Pancreas (tissue), 10 donors: ENCODE measurements around the gene CCL18. TPM values are rescaled to one million over a fixed set of nuclear protein-coding genes. Genes with fewer than 3 reads are reported as not detected.

Experiments
- ATAC-seq, 4 donors: fragments of 200-7000 bp; cut with Tn5 transposase; one replicate each; pipeline versions ENCODE4 v1.8.0 to v1.9.1; 2020; ENCODE audit warnings: mild to moderate bottlenecking in 4 of 4, moderate library complexity in 4 of 4
- DNase-seq, 6 donors: peaks; one replicate each; pipeline ENCODE4 v3.0.0-alpha.2; 2020
- FAIRE-seq: peaks from 2 replicates; lab custom pipeline; 2012; peaks lifted over from hg19 to GRCh38; lab: Jason Lieb, UNC
- H3K27ac ChIP-seq, 4 donors: fragments of 200-600 bp; sonication (generic); 1 replicate in 3 of 4; 2 replicates in 1 of 4; pipeline versions ENCODE4 v1.5.0 to v1.8.0; 2020
- H3K27me3 ChIP-seq, 4 donors: fragments of 200-600 bp; one replicate each; pipeline ENCODE4 v1.8.0; 2021
- H3K36me3 ChIP-seq, 3 donors: fragments of 200-600 bp; sonication (generic) in 1 of 3; one replicate each; pipeline versions ENCODE4 v1.5.0 to v1.8.0; 2020 to 2021
- H3K4me1 ChIP-seq, 3 donors: fragments of 200-600 bp; one replicate each; pipeline ENCODE4 v1.8.0; 2021
- H3K4me3 ChIP-seq, 4 donors: fragments of 200-600 bp; sonication (generic) in 2 of 4; one replicate each; pipeline versions ENCODE4 v1.5.0 to v1.8.0; 2020 to 2021
- H3K9me3 ChIP-seq, 4 donors: fragments of 200-600 bp; one replicate each; pipeline ENCODE4 v1.8.0; 2021
- WGBS, 2 donors: extraction: QIAGEN DNeasy Blood & Tissue Kit; methylation state at CpG; one replicate each; pipeline ENCODE4 v1.1.7; 2013; 5-methylcytosine and 5-hydroxymethylcytosine counted together
- intact Hi-C, 3 donors: fragments of 100-400 bp; cut with DNase I; formaldehyde crosslinking; loops; one replicate each; pipeline versions ENCODE4 v1.11.1 to v1.14.2; 2022
- polyA plus RNA-seq, 2 donors: library from polyadenylated mRNA; stranded (reverse); fragments of 200-250 nt; gene quantifications; one replicate each; pipeline ENCODE4 v1.2.3, GENCODE V29; 2013
- total RNA-seq, 6 donors: library from RNA; stranded (reverse); fragmentation: NEBNext Ultra II Directional in 4 of 6; extraction: Animal tissue kit (Norgen Biotek cat#: 25700) in 4 of 6; gene quantifications; one replicate each; pipeline versions ENCODE4 v1.2.1 to v1.2.4, GENCODE V29; 2021 to 2023
- TF ChIP-seq, protein P1 (sequence below), 4 donors: fragments of 200-600 bp; sonication (generic) in 3 of 4; IDR thresholded peaks; one replicate each; pipeline versions ENCODE4 v1.5.0 to v1.8.0; 2021; ENCODE audit warnings: antibody characterized with exemption in 4 of 4
- donor health status: healthy with polysubstance abuse.
- donor health status: DM: no; HTN: no; CAD: no; lungs with moderate emphysema.
- donor health status: DM: no; HTN: no; CAD: no.
- donor health status: control.
- donor health status: control.
- donor health status: Bipolar disorder and iron deficiency.
- donor health status: DM: yes; HTN: yes; CAD: no.
- donor health status: DM: no; HTN: no; CAD: no.
- donor health status: DM: no; HTN: no; CAD: no.
- donor health status: DM: yes; HTN: yes; CAD: no.

The CCL18 gene
- total and polyA plus RNA-seq, 8 donors = 0.13 to 1.5 (median 1.1) TPM; not detected in 4

DNA sequence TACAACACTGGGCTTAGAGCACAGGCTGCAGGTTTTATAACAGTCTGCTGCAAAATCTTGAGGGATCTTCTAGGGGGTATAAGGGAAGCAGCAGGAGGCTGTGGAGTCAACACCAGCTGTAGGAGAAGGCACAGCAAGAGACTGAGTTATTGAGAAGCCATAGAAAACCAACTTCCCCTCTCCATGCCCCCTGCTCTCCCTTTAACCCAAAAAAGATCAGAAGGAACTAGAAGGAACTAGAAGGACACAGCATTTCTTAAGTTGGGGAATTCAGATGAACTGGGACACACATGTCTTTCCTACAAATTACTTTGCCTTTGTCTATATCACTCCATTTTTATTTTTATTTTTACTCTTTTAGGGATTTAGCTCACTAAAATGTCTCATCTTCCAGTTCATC is 6.2 kb upstream of the CCL18 start:
- Histone ChIP-seq H3K9me3 (no peaks in the 10 kb centered on the region), H3K4me3 (no peak overlapping the region), H3K36me3 (no peaks in the 10 kb centered on the region), H3K27me3 (no peaks in the 10 kb centered on the region), H3K27ac (no peak overlapping the region), H3K4me1 (no peaks in the 10 kb centered on the region)
- intact Hi-C loops = no loop called here
- ATAC-seq (no peak), FAIRE-seq (no peak), DNase-seq (no peak)
- TF ChIP-seq, protein P1, sequence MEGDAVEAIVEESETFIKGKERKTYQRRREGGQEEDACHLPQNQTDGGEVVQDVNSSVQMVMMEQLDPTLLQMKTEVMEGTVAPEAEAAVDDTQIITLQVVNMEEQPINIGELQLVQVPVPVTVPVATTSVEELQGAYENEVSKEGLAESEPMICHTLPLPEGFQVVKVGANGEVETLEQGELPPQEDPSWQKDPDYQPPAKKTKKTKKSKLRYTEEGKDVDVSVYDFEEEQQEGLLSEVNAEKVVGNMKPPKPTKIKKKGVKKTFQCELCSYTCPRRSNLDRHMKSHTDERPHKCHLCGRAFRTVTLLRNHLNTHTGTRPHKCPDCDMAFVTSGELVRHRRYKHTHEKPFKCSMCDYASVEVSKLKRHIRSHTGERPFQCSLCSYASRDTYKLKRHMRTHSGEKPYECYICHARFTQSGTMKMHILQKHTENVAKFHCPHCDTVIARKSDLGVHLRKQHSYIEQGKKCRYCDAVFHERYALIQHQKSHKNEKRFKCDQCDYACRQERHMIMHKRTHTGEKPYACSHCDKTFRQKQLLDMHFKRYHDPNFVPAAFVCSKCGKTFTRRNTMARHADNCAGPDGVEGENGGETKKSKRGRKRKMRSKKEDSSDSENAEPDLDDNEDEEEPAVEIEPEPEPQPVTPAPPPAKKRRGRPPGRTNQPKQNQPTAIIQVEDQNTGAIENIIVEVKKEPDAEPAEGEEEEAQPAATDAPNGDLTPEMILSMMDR (IDR thresholded peaks at IDR 0.05) = no peak

DNA sequence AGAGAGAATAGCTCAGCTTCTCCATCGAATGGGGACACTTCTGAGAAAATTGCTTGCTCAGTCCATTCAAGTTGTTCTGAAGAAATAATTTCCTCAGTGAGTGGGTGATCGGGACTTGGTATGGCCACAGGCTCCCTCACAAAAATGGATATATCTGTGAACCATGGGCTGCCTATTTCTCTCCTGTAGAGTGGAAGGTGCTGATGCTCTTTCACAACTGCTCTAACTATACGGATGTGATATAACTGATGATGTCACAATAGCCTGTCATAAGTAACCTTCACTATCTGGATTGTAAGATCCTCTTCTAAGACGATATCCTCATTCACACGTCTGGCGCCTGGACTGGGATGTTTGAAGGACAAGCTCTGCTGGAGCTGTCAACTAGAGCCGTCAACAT is 4.7 kb upstream of the CCL18 start:
- H3K4me3 ChIP-seq = no peak overlapping the region
- no peaks in the 10 kb centered on the region for H3K27me3 ChIP-seq
- DNase-seq (no peak), FAIRE-seq (no peak), ATAC-seq (no peak)
- no peaks in the 10 kb centered on the region for H3K36me3 ChIP-seq
- intact Hi-C loops = no loop called here
- TF ChIP-seq, protein P1 (IDR thresholded peaks at IDR 0.05) = no peak
- H3K27ac ChIP-seq = no peak overlapping the region
- H3K9me3 ChIP-seq = no peaks in the 10 kb centered on the region
- 74% methylated on average over 7 of the region's 7 CpGs for WGBS, 2 donors
- no peaks in the 10 kb centered on the region for H3K4me1 ChIP-seq

DNA sequence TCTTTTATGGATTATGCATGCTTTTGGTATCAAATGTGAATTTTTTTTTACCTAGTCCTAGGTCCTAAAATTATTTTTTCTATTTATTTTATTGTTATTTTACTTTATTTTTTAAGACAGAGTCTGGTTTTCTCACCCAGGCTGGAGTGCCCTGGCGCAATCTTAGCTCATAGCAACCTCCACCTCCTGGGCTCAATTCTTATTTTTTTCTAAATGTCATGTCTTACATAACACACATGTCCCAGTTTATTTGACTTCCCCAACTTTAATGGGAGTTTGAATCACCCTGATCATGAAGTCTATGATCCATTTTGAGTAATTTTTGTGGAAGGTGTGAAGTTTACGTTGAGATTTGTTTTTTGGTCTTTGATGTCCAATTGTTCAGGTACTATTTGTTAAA is 3.3 kb upstream of the CCL18 start:
- 66 to 83% methylated on average over 2 of the region's 2 CpGs for WGBS, 2 donors
- intact Hi-C loops = loop anchor here in 1 of 3 donors (10.0 kb wide), 1 partner anchor 86 kb away; no protein-coding TSS in a partner anchor
- no peak for FAIRE-seq

DNA sequence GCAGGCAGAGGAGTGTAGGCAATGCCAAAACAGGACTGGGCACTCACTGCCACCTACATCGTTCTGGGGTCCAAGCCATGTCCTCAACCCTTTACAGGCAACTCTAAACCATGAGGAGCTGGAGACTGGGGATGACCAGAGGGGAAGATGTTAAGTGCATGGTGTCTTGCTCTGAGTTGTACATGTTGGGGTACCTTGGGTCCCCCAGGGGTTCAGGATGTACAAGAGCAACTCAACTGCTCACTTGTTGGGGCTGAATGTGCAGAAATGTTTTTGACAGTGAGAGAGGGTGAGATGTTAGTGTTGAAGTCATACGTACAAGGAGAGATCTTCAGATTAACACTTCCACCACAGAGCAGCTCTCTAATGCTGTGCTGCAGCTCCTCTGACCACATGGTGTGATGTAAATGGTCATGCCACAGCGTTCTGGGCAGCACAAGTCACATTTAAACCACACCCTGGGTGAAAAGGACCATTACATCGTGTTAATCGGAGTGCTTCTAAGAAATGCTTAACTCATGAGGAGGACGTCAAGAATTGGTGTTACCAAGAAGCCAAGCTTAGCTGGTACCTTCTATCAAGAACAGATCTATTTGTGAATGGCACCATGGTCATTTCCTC is 2.4 kb downstream of the CCL18 start:
- H3K27me3 ChIP-seq = no peaks in the 10 kb centered on the region
- 72 to 83% methylated on average over 6 of the region's 6 CpGs for WGBS, 2 donors
- H3K9me3 ChIP-seq = no peaks in the 10 kb centered on the region
- no peaks in the 10 kb centered on the region for H3K36me3 ChIP-seq
- H3K27ac ChIP-seq = no peak overlapping the region
- TF ChIP-seq, protein P1 (IDR thresholded peaks at IDR 0.05) = no peak
- intact Hi-C loops = loop anchor here in 2 of 3 donors (5.0 to 10.0 kb wide), 2 partner anchors 92 to 94 kb away; no protein-coding TSS in a partner anchor
- DNase-seq (no peak), FAIRE-seq (no peak), ATAC-seq (no peak)
- H3K4me1 ChIP-seq = no peaks in the 10 kb centered on the region
- H3K4me3 ChIP-seq = no peak overlapping the region

More for the DNA sequence above, 3.3 kb upstream of the CCL18 start:
- ATAC-seq (no peak), DNase-seq (no peak)
- Histone ChIP-seq H3K9me3 (no peaks in the 10 kb centered on the region), H3K4me3 (no peak overlapping the region), H3K27me3 (no peaks in the 10 kb centered on the region), H3K36me3 (no peaks in the 10 kb centered on the region), H3K27ac (no peak overlapping the region), H3K4me1 (no peaks in the 10 kb centered on the region)
- TF ChIP-seq, protein P1 (IDR thresholded peaks at IDR 0.05) = no peak

DNA sequence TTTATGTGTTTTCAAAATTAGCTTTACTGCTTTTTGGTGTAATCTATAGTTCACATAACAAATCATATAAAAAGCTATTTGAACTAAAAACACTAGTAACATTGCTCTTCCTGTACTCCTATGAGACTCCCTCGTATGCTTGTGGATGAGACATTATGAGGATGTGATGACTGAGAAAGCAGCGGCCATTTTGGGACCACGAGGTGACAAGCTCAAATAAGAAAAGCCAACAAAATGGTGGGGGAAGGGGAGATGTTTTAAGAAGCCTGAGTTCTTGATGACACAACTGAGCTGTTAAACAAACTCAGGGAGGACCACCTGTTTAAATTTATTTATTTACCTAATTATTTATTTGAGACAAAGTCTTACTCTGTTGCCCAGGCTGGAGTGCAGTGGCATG is 4.5 kb downstream of the CCL18 start:
- Histone ChIP-seq H3K27ac (no peak overlapping the region), H3K4me1 (no peaks in the 10 kb centered on the region), H3K4me3 (no peak overlapping the region), H3K9me3 (no peaks in the 10 kb centered on the region), H3K36me3 (no peaks in the 10 kb centered on the region), H3K27me3 (no peaks in the 10 kb centered on the region)
- no peak for DNase-seq
- TF ChIP-seq, protein P1 (IDR thresholded peaks at IDR 0.05) = no peak
- FAIRE-seq = no peak
- WGBS, 2 donors = 55 to 62% methylated on average over 3 of the region's 3 CpGs
- intact Hi-C loops = loop anchor here in 2 of 3 donors (5.0 to 10.0 kb wide), 2 partner anchors 94 to 96 kb away; no protein-coding TSS in a partner anchor
- ATAC-seq = no peak
